Stimulated activated CD4-positive, alpha-beta T cell treated with anti-CD3 and anti-CD28 coated beads, Interleukin-4, amount 100 ng/mL, for 48 hours (primary cell): Measurements from ENCODE around the gene OR2V1.
"Not testable (repeated sequence)": the region's sequence is repeated elsewhere in the genome, so short reads cannot be mapped to it uniquely, and the experiment has no call there.

Experiments
- DNase-seq, 2 donors: peaks; one replicate each; pipeline ENCODE4 v3.0.0-alpha.2; 2020; ENCODE audit warnings: low read depth in 2 of 2

OR2V1 gene

GRCh38 chr5:181160152-181160754, 29.3 kb upstream of the OR2V1 start:
- DNase-seq: peak; percentile 72 to 73

GRCh38 chr5:181159286-181160151, 28.6 kb upstream of the OR2V1 start:
- DNase-seq: peak; percentile 84 to 97

GRCh38 chr5:181158869-181159268, 27.9 kb upstream of the OR2V1 start:
- no peak for DNase-seq

GRCh38 chr5:181156758-181157157, 25.8 kb upstream of the OR2V1 start:
- DNase-seq: no peak

GRCh38 chr5:181153814-181154213, 22.8 kb upstream of the OR2V1 start:
- DNase-seq: no peak

GRCh38 chr5:181152406-181152805, 21.4 kb upstream of the OR2V1 start:
- DNase-seq: no peak

- no peak for DNase-seq
These were observed 20.2 kb upstream of the OR2V1 start for GRCh38 chr5:181151146-181151545.

- no peak for DNase-seq
These were observed 19.1 kb upstream of the OR2V1 start for GRCh38 chr5:181149806-181150733.

GRCh38 chr5:181149355-181149754, 18.4 kb upstream of the OR2V1 start:
- no peak for DNase-seq

GRCh38 chr5:181146927-181147636, 16.1 kb upstream of the OR2V1 start, which contains the start of gene OR2V2:
OR2V2 (plus strand) TSS chr5:181147586; CDS start chr5:181154943, 7,357 bp downstream.
- not testable (repeated sequence) for DNase-seq

- DNase-seq: no peak
These were observed 14.2 kb upstream of the OR2V1 start for GRCh38 chr5:181145133-181145532.

GRCh38 chr5:181142054-181142453, 11.1 kb upstream of the OR2V1 start:
- DNase-seq: no peak

- no peak for DNase-seq
These were observed 9.8 kb upstream of the OR2V1 start for GRCh38 chr5:181140766-181141165.

- no peak for DNase-seq
These were observed 7.3 kb upstream of the OR2V1 start for GRCh38 chr5:181138258-181138657.

- no peak for DNase-seq
These were observed 5.5 kb upstream of the OR2V1 start for GRCh38 chr5:181136361-181136955.

- DNase-seq: no peak
These were observed 3.3 kb upstream of the OR2V1 start for GRCh38 chr5:181134259-181134658.

GRCh38 chr5:181133610-181134231, 2.8 kb upstream of the OR2V1 start:
- DNase-seq: no peak

GRCh38 chr5:181133083-181133482, 2.1 kb upstream of the OR2V1 start:
- DNase-seq: no peak

- DNase-seq: no peak
These were observed 545 bp upstream of the OR2V1 start for GRCh38 chr5:181131514-181131913.

GRCh38 chr5:181130081-181130480, 888 bp downstream of the OR2V1 start:
- not testable (repeated sequence) for DNase-seq

- DNase-seq: no peak
These were observed 1.4 kb downstream of the OR2V1 start for GRCh38 chr5:181129601-181130000.
